Activated CD4-positive, alpha-beta T cell treated with anti-CD3 and anti-CD28 coated beads for 24 hours (primary cell): ENCODE measurements around the gene ASB9.
"Not testable (repeated sequence)": the region's sequence is repeated elsewhere in the genome, so short reads cannot be mapped to it uniquely, and the experiment has no call there.

ENCODE experiments used
- DNase-seq, 2 donors: peaks; one replicate each; pipeline ENCODE4 v3.0.0-alpha.2; 2020; ENCODE audit warnings: low read depth in 2 of 2

ASB9 gene

DNA sequence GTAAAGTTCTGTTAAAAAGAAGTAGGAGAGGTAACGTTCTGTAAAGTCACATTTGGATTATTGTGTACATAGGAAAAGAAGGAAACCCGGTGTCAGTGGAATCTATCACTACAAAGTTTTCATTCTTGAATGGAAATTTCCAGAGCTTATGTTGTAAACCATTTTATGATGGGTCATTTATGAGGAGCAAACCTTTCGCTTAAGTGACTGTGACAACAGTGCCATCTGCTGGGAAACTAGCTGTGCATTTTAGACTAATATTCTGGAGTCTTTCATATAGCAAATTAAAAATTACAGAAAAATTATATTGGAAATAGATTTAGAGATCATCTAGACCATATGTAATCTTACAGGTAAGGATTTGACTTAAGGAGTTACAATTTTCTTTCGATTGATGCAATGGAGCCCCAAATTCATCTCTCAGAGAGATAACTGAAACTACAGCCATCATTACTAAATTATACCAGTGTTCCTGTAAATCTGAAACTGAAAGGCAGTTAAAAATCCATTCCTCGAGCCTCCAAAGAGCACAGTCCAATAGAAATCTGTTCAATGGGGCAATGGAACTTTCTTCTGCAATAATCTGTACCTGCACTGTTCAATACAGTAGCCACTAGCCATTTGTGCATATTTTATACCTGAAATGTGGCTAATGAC is 26.9 kb downstream of the ASB9 start:
- DNase-seq: peak in 1 of 2 donors; percentile 24

DNA sequence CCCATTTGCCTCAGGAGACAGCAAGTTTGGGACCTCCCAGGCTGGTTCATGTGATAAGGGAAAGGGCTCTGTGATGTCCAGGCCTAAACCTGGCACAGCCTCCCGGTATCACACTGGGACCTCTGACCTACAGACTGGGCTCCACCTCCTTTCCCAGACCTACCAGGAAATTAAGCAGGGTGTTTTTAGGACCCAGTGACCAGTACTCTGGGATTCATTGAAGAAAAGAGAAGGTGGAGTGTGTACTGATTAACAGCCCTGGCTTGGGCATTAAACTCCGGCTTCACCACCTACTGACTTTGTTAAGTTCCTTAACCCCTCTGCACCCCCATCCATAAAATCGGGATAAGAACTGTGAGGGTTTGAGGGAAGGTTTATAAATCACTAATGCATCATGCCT is 28.6 kb downstream of the ASB9 start:
- no peak for DNase-seq

DNA sequence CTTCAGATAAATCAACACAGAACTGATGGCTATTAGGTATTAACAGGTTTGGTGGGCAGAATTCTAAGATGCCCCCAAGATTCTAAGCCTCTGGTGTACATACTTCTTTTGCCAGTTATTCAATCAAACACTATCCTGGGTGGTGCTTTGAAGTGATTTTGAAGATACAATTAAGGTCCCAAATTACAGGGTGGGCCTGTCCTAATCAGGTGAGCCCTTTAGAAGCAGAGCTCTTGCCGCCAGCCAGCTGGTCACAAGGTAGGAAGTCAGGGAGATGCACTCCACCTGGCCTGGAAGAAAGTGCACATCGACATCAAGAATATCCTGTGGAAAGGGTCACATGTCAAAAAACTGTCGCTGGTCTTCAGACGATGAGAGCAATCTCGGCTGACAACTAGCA is 29.5 kb downstream of the ASB9 start:
- DNase-seq: no peak

DNA sequence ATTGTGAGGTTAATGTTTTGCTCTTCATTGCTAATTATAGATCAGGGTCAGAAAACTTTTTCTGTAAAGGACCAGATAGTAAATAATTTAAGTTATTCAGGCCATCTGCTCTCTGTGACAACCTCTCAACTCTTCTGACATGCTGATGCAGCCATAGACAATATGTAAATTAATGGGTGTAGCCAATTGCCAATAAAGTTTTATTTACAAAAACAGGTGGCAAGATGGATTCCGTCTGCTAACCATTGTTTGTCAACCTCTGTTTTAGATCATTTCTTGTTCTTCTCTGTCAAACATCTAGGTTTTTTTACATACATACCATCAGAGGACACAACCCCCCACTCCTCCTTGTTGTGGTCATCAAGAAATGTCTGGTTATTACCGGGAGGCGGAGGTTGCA is 33.7 kb downstream of the ASB9 start:
- no peak for DNase-seq

DNA sequence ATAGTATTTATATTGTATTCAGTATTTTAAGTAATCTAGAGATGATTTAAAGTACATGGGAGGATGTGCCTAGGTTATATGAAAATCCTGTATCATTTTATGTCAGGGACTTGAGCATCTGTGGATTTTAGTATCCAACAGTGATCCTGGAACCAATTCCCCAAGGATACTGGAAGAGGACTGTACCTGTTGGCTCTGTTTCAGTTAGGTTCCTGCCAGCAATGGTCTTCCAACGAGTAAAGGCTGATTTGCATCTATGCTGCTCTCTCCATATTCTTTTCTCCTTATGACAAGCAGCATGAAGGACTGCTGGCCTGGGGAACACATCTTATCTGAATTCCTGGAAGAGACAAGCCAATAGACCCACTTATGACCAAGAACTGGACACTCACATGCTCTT is 34.9 kb downstream of the ASB9 start:
- DNase-seq: no peak

DNA sequence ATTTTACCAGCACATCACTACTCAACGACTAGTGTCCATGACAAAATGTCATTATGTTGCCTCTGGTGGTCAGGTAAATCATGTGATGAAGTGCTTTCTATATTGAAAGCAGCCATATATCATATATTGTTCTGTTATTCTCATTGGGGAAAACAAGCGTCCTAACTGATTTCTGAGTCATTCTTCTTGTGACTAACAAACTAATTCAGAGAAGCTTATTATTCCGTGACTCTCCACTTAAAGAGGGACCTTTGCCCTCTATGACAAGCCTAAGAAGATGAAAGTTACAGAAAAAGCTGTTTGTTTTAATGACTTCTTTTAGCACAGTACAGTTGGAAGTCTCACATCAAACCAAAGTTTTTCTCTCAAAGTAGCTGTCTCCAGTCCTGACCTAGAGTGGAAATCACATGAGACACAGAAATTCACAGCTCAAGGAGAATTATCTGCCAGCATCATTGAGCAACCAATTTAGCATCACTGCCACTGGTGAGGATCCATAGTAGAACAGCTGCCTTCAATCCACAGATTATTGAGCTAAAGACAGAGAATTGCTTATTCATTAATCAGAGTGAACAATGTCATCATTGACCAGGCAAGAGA is 36.4 kb downstream of the ASB9 start:
- no peak for DNase-seq

DNA sequence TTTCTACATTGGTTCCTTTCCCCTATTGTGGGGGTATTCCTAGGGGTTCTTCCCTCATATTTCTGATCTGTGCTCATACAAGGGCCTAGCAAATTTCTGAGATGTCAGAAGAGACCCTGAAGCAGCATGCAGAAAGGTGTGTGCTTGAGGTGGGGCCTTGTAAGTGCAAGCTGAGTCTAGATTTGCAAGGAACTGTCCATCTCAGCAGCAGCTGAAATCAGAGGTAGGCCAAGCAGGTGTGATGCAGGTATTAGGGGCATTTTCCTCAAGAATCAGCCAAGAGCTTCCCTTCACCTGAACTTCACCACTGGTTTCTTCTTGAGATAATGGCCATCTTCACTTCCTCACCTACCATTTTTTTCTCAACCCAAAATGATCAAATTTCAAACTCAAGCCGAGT is 45.1 kb downstream of the ASB9 start:
- DNase-seq: no peak

DNA sequence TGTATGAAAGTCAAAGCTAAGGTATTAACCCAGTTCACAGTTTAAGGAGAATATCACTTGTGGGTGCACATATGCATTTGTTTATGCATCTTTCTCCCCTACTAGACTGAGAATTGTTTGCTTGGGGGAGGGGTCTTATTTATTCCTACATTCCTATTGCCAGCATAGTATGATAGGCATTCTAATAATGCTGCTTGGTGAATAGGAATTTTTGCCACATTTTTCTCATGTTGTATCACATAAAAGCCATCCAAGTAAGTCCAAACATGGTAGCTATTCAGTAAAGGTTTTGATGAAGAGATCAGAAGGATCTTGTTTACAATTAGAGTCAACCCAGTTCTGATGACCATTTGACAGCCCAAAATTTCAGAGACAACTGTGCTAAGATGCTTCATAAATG is 48.6 kb downstream of the ASB9 start:
- no peak for DNase-seq

DNA sequence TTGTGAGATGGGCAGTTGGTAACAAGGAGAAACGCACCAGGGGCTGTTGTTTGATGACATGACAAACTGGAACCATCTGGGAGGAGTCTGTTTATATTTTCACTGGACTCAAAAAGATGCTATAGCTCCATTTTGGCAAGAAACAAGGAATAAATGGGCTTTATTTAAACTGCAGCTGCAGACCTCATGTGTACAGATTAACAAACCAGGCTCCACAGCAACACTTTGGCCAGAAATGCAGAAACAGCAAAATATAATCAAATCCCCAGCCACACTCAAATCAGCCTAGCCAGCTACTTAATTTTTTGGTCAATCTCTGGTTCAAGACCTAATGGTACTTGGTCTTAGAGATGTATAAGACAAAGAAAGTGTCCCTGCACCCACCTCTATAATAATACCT is 52.7 kb downstream of the ASB9 start:
- DNase-seq: no peak

DNA sequence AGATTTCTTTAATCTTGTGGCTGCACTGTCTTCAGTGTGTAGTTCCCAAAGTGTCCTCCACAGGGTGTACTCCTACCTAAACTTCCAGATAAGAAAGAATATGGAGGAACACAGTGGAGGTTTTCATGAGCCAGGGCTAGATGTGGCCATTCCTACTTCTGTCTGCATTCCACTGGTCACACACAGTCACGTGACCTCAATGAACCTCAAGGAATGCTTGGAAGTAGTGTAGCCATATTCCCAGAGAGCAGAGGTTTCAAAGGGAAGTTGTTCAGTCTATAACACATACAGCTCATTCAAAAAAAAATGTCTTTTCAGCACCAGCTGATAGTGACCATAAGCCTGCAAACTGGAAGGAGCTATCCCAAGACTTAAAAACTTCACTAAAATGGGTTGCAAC is 53.6 kb downstream of the ASB9 start:
- no peak for DNase-seq

DNA sequence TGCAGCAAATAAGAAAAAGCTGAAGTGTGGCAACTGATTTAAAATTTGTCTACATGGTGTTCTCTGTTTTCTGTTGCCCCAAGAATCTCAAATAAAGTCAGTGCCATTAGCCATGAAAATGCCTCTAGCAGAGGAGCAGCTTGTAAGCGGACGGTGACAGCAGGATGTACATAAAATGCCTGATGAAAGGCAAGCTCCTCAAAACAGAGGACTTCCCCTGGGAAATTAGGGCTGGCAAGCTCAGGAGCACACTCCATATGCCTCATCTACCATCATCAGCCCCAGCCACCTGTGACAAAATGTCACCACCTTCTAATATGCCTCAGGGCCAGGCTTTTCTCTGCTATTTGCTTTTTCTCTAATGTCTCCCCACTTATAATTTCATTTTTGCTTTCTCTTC is 54.5 kb downstream of the ASB9 start:
- DNase-seq: no peak

DNA sequence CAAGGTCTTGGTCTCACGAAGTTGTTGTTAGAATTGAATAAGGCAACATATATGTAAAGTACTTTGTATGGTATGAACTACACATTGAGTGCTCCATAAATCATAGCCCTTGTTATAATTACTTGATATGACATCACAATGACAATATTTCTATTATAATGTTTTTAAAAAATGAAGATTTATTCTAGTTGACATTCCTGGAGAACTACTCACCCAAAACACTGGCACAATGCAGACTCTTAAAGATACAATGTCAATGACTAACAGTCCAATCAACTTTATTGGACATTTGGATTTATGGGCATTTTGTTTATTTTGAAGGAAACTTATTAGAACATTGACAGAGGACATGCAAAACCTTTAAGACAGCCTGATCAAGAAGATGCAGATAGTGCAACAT is 55.3 kb downstream of the ASB9 start:
- DNase-seq: no peak

DNA sequence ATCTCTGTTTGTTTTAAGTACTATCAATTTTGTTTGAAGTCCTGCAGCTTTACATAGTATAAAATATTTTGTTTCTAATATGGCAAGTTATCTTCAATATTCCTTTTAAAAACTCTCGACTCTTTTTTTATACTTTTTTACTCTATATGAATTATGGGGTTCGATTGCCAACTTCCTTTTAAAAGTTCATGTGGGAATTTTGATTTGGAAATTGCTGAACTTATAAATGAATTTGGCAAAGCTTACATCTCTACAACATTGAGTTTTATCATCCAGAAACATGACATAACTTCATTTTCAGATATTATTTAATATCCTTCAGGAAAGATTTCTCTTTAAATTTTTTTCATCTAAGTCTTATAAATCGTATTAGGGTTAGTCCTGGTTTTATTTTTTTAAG is 60.8 kb downstream of the ASB9 start:
- no peak for DNase-seq

DNA sequence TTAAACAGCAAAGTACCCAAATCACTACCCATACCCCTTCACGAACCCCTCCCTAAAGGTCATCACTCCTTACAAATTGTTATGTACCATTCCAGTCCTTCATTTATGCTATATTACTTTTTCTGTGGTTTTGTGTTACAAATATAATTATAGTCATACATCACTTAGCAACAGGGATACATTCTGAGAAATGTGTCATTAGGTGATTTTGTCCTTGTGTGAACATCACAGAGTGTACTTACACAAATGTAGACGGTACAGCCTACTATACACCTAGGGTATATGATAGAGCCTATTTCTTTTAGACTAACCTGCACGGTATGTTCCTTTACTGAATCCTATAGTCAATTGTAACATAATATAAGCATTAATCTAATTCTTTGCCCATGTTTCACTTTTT is 61.9 kb downstream of the ASB9 start:
- DNase-seq: no peak

DNA sequence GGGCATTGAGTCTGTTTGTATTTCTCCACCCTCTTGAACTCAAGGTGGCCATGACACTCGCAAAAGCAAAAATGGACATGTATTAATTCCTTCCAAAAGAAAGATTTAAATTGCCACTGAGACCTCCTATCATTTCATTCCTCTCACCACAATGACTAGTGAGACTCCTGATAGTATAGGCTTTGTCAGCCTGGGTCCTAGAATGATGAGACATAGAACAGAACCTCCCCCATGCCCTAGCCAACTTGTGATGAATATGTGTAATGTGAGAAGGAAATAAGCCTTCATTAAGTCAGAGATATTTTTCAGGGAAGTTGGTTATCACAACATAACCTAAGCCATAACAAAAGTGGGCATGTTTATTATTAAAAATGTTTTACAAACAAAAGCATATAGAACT is 62.5 kb downstream of the ASB9 start:
- no peak for DNase-seq

DNA sequence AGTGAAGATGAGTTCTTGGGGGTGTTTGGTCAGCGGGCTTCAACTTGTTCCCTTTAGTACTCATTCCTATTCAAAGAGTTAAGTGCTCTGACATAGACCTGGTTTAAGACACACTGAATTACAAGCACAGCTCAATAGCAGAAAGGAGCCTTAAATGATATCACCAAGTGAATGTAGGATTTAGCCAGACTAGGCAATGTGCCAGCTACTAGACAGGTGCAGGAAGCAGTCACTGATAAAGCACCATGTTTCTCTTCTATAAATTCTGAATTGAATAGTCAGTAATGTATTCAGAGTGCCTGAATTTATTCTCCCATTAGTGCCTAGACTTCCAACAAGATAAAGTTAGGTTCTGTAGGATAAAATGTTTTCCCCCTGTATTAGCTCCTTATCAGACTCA is 63.6 kb downstream of the ASB9 start:
- no peak for DNase-seq

DNA sequence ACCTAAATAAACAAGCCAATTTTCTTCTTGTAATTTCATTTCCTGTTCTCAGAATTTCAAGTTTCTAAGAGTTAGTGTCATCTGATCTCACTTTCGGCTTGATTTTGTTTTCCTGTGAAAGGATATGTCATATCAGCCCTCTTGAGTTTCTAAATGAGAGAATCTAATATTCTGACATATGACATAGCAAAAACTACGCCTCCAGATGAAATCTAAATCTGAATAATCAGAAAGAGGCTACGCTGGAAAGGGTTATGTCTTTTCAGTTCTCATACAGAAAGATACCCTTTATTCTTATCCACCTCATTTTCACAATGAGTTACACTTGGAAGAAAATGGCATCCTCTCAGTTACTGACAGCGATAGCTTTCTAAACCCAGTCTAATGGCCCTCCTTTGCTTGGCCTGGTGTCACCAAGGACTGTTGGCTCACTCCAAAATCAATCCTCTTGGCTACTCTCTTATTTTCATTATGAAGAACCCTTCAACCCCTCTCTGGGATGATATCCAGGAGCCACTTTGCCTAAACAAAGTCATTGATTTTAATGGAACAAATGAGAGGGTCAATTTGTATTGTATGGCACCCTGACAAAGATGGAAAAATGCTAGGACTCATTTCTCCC is 65.6 kb downstream of the ASB9 start:
- DNase-seq: no peak

DNA sequence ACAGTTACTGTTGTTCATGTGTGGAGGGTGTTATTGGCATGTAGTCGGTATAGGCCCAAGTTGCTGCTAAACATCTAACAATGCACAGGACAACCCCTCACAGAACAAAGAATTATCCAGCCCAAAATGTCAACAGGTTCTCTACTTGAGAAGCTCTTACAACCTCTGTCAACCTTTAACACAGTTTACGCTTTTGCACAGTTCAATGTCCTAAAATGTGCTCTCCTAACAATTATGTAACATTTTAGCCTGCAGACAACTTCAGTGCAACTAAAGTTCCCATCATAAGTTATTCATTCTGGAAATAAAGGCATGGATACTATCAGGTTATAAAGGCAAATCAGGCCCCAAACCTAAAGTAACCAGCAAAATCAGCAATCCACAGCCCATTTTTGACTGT is 66.2 kb downstream of the ASB9 start:
- no peak for DNase-seq

DNA sequence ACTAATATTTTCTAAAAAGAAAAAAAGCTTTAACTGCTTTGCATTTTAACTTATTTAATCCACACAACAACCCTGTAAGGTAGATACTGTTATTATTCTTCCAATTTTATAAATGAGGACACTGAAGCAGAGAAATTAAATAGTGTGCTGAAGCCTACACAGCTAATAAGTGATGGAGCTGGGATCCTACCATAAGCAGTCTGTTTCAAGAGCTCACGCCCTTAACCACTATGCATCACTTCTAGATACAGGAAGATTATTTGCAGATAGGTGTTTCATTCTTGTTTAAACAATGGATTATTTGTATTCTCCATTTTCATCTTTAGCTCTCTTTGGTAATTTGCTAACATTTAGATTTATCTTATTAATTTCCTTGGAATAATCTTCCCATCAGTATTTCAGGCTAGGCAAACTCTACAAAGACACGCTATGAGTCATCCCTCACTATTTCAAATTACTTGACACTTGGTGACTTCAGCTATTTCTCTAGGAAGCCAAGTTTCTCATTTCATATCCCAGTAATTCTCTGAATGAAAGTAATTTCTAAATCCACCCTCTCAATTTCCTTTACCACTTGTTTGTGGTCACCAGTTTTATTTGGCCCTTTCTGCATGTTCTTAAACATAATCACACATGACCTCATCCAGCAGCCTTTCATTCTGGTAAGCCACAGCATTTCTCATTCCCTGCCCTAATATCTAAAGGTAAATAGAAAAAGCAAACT is 67.3 kb downstream of the ASB9 start:
- DNase-seq: no peak

DNA sequence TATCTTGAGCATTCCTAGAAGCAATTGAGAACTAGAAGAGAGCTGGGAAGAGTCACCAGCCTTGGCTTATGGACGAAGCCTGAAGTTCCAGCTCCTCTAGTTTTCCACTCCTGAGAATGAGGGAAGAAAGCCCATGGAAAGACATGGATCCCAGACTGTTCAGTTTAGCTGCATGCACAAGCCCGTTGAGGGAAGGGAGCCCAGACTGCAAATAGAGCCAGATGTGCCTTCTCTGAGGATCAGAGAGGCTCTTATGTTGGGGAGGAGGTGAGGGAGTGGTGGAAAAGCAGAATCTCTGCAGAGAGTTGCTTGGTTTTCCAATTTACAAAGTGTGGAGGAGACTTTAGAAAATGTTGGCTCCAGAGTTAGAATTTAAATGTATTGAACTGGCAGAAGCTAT is 69.0 kb downstream of the ASB9 start:
- DNase-seq: no peak

DNA sequence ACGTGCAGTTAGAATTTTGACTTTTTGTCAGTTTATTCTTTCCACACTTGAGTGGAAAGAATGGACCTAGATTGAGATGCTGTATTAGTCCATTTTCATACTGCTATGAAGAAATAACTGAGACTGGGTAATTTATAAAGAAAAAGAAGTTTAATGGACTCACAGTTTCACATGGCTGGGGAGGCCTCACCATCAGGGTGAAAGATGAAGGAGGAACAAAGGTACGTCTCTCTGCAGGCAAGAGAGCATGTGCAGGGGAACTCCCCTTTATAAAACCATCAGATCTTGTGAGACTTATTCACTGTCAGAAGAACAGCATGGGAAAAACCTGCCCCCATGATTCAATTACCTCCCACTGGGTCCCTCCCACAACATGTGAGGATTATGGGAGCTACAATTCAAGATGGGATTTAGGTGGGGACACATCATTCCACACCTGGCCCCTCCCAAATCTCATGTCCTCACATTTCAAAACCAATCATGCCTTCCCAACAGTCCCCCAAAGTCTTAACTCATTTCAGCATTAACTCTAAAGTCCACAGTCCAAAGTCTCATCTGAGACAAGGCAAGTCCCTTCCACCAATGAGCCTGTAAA is 71.2 kb downstream of the ASB9 start:
- not testable (repeated sequence) for DNase-seq

DNA sequence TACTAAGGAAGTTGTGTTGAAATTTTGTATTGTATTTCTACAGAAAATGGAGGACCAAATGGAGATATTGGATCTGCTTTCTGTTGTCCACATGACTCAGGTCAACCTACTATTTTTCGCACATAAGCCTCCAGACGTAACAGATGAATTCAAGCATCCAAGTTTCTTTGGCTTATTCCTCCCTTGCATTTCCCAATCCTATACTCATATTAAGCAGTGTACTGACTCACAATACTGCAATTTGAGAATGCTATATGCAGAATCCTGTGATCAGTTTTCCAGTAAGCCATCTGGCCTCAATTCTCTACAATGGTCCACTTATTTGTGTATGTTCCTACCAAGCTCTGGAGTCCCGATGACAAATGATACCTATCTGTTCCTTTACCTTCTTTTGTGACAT is 75.7 kb downstream of the ASB9 start:
- DNase-seq: no peak
